HG02623 (cell line): ENCODE results near the gene MUC5AC.
"Not testable (repeated sequence)": the region's sequence is repeated elsewhere in the genome, so short reads cannot be mapped to it uniquely, and the experiment has no call there.

ENCODE experiments used
- ATAC-seq: cut with Tn5 transposase; IDR thresholded peaks from one replicate; pipeline ENCODE4 v1.9.1; 2021; ENCODE audit warnings: moderate library complexity; ENCODE audit not compliant: unreplicated experiment

MUC5AC gene

GRCh38 chr11:1176224-1177019 lies 18.7 kb downstream of the MUC5AC start:
- ATAC-seq = no peak

GRCh38 chr11:1177020-1177770 lies 19.4 kb downstream of the MUC5AC start:
- ATAC-seq = no peak

- no peak for ATAC-seq
These were observed 20.0 kb downstream of the MUC5AC start for GRCh38 chr11:1177771-1178090.

- no peak for ATAC-seq
These were observed 20.6 kb downstream of the MUC5AC start for GRCh38 chr11:1178201-1178885.

- ATAC-seq = no peak
These were observed 21.2 kb downstream of the MUC5AC start for GRCh38 chr11:1178906-1179305.

- no peak for ATAC-seq
These were observed 21.9 kb downstream of the MUC5AC start for GRCh38 chr11:1179641-1180040.

GRCh38 chr11:1180171-1180570 lies 22.4 kb downstream of the MUC5AC start:
- ATAC-seq = no peak

- ATAC-seq = no peak
These were observed 23.2 kb downstream of the MUC5AC start for GRCh38 chr11:1180947-1181391.

GRCh38 chr11:1181420-1181819 lies 23.7 kb downstream of the MUC5AC start:
- ATAC-seq = no peak

GRCh38 chr11:1181853-1182535 lies 24.2 kb downstream of the MUC5AC start:
- no peak for ATAC-seq

- not testable (repeated sequence) for ATAC-seq
These were observed 26.4 kb downstream of the MUC5AC start for GRCh38 chr11:1184139-1184538.

GRCh38 chr11:1188451-1189130 lies 30.8 kb downstream of the MUC5AC start:
- ATAC-seq = not testable (repeated sequence)

GRCh38 chr11:1189816-1190215 lies 32.1 kb downstream of the MUC5AC start:
- ATAC-seq = not testable (repeated sequence)

- not testable (repeated sequence) for ATAC-seq
These were observed 34.2 kb downstream of the MUC5AC start for GRCh38 chr11:1191786-1192470.

GRCh38 chr11:1192741-1193325 lies 35.1 kb downstream of the MUC5AC start:
- ATAC-seq = no peak

- ATAC-seq = no peak
These were observed 35.8 kb downstream of the MUC5AC start for GRCh38 chr11:1193326-1194230.

GRCh38 chr11:1194231-1194976 lies 36.7 kb downstream of the MUC5AC start:
- no peak for ATAC-seq
